ENCODE data around the gene WDR7.

Gene WDR7

DNA sequence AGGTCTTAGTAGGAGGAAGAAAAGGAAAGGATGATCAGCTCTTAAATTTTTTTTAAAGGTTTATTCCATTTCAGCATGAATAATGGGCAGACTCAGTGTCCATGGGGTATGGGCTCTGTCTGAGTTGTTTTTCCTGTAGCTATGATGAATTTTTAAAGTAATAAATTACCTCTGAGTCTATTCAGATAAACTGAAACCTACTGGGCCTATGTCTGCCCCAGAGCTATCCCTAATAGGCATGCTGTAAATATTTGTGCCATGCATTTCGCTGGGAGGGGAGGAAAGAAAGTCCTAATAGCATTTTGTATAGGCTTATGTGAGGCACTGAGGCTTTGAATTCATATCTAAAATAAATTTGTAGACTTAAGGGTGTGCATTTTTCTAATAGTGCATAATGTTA lies 285.3 kb downstream of the WDR7 start:
- DNase-seq (ENCODE audit: low read depth in 3 of 3) = no peak

DNA sequence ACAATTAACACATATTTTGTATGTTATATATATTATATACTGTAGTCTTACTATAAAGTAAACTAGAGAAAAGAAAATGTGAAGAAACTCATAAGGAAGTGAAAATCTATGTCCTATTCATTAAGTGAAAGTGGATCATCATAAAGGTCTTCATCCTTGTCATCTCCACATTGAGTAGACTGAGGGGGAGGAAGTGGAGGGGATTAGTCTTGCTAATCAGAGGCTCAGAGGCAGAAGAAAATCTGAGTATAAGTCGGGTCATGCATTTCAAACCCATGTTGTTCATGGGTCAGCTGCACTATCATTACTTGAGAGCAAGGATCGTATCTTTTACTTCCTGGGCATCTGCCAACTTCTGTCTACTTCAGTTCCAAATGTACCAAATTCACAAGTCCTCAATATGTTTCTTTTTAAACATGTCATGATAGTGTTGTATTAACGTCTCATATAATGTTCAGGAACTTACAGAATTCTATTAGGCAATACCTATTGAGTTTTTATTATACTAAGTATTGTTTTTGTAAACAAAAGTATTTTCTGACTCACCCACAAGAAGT lies 286.8 kb downstream of the WDR7 start:
- no peak for DNase-seq (ENCODE audit: low read depth in 3 of 3)

DNA sequence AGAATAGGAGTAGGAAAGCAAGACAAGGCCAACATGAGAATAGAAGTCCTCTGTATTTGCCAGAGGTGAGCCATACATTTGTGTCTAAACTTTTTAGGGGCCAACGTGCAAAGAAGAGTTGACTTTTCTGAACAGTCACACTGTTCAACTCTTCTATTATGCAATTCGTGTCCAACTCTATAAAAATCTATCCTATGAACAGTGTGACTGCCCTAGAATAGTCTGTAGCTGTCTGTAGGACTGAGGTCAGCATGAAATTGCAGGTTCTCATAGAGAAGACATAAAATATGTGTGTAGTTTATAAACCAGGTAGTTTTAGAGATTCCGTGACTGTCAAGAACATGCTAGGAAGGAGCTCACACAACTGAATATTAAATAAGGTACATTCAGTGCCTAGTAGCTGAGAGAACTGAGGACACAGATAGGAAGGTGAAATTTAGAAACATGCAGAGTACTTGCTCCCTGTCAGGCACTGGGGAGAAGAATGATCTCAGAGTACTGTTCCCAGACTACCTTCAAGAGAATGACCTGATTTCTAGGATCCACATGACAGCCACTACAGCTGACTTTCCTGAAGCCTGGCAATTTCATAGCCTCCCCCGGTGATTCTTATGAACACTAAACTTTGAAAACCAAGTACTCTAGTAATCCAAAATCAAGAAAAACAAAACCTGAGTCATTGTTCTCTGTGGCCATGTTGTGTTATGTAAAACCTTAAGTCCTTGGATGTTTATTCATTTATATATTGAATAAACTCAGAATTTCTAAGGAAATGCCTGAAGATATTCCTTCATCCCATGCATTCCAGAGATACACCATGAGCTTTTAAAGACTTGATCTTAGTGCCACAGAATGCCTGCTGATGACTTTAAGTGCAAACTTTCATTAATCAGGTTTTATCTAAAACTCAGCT lies 294.3 kb downstream of the WDR7 start:
- no peak for DNase-seq (ENCODE audit: low read depth in 3 of 3)

DNA sequence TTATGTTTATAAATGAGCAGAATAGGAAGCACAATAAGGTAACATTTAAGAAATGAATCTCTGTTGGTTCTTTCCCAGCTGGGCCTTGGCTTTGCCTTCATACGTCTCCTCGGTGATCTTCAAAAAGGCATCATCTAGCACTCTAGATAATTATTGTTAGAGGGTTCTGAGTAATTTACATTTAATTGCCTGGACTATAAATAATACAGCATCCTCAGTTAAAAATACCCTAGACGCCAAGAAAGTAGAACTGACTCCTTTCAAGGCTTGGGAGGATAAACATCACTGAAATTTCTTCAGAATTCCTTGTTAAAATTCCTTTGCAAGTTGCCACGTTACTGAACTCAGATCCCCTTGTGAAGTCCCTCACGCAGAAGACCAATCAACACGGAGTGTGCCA lies 296.1 kb downstream of the WDR7 start:
- DNase-seq (ENCODE audit: low read depth in 3 of 3) = no peak

DNA sequence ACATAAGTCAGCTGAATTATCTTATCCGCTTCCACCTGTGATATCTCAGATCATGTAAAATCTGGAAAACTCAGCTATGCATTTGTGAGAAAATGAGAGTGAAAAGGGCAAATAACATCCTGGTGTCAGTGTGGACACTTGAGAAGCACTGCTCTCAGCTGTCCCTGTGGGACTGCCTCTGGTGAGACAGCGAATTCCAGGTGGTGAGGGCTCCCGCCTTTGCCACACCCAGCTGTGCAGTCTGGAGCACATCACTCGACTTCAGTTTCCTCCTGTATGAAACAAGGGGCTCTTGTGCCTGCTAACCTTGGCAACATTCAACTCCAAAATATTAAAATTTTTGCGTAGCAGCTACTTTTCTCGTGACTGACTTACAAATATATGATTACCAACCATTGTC lies 300.9 kb downstream of the WDR7 start:
- no peak for DNase-seq (ENCODE audit: low read depth in 3 of 3)

DNA sequence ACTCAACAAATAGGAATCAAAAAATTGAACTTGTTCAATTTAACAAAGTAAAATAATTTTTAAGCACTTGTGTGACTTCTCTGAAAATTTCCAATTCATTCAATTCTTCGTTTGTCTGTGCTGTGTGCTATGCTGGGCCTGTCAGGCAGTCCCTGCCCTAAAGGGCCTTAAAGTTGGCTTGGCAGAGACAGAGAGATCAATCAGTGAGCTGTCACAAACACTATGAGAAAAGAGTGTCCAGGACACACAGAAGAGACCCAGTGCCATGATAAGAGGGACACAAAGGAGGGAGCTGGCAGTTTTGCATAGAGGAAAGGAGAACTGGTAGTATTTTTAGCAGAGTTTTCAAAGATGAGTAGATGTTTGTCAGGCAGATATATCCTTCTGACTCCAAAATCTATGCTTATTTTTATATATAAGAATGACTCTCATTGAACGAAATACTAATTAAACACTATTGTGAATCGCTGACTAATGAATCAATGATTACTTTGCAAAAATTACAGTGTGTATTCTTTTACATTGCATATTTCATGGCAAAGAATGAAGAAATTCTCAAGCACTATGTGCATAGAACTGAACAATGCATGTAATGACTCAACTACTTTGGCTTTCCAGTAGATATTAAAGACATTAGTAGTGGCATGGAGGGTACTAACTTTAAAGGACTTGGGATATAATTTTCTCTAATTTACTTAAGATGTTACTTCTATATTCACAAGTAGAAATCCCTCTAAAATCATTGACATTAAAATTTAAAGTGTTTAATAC lies 302.5 kb downstream of the WDR7 start:
- DNase-seq (ENCODE audit: low read depth in 3 of 3) = no peak

DNA sequence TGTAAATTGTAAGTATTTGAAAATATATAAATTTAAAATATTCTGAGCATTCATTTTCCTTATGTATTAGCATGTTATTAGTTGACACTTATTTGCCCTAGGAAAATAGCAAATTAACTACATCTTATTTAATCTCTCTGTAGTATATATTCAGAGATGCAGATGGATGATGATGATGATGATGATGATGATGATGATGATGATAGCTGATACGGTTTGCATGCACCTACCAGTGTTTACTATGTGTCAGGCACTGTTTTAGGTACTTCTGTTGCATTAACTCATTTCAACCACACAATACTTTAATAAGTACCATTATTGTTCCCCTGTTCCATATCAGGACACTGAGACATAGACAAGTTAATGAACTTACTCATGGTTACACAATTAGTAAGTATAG lies 304.3 kb downstream of the WDR7 start:
- no peak for DNase-seq (ENCODE audit: low read depth in 3 of 3)

DNA sequence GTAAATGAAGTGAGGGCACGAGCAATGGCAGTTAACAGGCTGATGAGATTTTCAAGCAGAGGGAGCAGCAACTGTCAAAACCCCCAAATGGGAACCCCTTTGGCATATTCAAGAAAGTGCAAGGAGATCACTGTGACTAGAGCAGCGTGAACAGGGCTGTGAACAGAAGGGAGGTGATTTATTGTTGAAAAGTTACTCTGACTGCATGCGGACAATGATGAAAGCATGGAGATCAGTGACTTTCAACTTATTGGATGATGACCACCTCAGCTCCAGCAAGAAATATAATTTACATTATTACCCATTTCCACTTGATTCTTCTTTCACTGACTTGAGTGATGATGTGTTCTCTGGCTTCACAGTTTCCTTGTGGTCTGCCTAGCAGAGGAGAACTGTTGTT lies 308.0 kb downstream of the WDR7 start:
- no peak for DNase-seq (ENCODE audit: low read depth in 3 of 3)

DNA sequence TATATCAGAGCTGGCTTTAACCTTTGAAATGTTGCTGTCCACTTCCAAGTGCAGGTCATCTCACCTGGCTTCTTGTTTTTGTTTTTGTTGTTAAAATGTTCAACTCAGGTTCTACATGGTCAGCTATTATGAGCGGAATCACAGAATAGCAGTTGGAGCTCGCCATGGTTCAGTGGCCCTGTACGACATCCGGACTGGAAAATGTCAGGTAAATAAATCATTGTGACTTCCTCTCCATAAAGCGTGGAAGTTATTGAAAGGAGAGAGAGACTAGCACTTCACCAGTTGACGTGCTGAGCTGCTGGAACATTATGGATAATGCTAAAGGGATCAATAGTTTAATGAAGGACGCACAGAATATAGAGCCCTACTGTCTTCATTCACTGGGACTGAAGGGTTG lies 311.2 kb downstream of the WDR7 start:
- no peak for DNase-seq (ENCODE audit: low read depth in 3 of 3)

DNA sequence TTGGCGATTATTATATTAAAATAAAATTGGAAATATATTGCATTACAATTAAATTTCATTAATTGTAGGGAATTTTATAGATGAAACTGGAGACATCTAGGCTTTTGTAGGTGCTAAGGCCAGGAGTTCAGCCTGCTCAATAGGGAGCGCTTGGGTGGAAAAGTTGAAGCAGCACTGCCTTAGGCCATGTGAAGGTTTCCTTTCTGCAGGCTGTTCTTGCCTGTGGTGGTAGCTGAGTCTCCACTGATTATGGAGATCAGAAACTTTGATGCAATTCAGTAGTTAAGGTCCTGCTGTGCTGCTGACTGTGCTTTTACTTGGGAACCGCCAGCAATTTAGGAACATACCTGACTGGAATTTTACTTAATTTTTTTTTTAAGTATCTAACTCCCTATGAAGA lies 315.9 kb downstream of the WDR7 start:
- DNase-seq (ENCODE audit: low read depth in 3 of 3) = no peak

DNA sequence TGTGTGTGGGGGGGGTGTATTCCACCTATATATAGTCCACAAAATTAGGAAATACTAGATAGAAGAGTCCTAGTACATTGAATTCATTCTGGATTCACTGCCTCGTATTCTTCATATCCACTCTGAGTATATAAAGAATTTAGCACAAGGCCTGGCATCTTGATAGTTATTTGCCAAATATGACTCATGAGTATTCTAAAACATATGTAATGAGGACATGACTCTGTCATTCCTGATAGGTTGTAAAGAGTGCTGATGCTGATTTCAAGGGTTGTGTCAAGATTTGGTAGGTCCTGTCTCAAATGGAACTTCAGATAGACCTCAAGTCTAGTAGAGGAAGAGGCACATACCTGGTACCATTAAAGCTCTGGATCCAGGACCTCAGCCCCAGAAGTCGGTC lies 322.3 kb downstream of the WDR7 start:
- no peak for DNase-seq (ENCODE audit: low read depth in 3 of 3)

DNA sequence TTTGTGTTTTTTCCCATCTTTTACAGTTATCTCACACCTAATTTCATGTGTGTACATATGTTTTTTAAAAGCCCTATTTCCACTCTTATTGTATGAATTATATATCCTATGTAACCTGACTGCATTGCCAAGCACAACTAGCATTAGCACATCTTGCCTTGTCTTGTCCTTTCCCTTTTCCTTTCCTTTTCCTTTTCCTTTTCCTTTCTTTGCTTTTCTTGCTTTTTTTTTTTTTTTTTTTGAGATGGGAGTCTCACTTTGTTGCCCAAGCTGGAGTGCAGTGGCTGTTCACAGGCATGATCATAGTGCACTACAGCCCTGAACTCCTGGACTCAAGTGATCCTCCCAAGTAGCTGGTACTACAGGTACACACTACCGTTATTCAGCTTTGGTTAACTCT lies 323.0 kb downstream of the WDR7 start:
- DNase-seq (ENCODE audit: low read depth in 3 of 3) = no peak

DNA sequence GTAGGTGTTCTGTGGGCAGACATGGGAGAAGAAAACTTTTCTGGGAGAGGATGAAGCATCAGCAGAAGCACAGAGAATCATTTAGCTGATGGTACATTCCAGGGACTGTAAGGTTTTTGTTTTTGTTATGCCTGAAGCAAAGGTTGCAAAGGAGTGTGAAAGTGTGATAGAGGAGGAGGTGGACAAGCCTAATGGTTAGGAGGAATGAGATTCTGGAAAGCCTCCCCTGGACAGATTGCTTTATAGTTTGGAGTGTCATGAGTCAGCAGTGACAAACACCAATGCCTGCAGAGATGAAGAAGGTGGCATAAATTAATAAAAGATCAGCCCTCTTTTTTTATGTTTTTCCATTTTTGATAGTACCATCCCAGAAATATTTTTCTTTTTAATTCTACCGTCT lies 324.1 kb downstream of the WDR7 start:
- DNase-seq (ENCODE audit: low read depth in 3 of 3) = no peak

DNA sequence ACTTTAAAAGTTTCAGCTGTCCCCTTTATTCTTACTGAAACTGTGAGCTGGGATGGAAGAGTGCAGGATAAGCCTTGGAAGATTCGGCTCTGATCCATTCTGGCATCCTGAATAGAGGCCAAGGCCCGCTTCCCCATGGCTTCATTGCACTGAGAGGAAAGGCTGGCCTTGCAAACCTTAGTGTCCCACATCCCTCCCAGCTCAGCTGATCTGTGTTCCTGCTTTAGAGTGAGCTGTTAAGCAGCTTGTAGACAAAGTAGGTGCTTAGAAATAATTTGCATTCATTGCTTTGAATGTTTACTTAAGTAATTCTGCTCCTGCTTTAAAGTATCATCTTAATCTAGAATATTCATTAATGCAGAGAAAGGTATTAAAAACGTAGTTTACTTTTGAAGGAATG lies 326.1 kb downstream of the WDR7 start:
- no peak for DNase-seq (ENCODE audit: low read depth in 3 of 3)

DNA sequence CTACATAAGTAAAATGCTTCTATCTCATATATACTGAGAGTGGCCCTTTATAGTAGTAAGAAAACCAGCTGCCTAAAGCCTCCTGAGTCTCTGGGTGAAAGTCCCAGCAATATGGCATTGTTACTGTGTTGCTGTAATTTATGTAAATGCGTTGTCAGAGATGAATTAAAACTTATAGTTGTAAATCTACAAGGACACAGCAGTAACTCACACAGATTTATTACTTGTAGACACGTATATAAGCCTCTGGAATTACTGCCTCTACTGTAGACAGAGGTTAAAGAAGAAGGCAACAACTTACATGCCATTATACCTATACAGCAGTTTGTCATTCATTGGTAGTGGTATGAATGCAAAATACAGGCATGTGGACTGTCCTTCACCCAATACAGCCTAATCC lies 326.6 kb downstream of the WDR7 start:
- no peak for DNase-seq (ENCODE audit: low read depth in 3 of 3)

DNA sequence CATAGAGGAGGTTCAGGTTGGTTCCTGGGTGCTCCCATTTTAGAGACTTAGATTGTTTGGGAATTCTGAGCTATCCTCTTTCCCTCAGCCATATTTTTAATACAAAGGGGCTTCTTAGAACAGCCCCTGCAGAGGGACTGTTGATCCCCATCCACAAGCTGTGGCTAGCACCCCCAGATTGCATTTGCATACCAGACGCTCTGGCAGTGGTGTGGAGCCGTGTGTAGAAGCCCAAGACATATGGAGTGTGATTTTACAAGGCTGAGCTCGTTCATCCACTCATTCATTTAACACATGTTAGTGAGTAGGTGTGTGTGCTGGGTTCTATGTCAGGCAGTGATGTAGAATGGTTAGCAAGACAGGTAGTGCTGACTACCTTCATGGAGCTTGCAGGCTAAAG lies 329.0 kb downstream of the WDR7 start:
- DNase-seq (ENCODE audit: low read depth in 3 of 3) = no peak

DNA sequence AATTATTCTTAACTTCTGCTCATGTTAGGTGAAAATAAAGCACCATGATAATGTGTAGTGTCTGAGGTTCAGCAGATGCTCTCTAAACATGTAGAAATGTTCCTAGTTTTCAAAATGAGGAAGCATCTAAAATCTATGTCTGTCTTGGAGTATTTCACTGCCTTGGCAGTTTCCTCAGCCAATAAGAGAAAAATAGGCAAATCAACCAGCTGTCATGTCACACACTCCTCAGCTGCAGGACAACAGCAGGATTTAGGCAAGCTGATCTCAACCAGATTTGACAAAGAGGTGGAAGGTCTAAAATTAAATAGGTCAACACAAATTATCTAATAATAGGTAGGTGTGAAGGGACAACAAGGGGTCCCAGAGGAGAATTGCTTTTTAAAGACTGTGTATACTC lies 331.6 kb downstream of the WDR7 start:
- DNase-seq (ENCODE audit: low read depth in 3 of 3) = no peak

DNA sequence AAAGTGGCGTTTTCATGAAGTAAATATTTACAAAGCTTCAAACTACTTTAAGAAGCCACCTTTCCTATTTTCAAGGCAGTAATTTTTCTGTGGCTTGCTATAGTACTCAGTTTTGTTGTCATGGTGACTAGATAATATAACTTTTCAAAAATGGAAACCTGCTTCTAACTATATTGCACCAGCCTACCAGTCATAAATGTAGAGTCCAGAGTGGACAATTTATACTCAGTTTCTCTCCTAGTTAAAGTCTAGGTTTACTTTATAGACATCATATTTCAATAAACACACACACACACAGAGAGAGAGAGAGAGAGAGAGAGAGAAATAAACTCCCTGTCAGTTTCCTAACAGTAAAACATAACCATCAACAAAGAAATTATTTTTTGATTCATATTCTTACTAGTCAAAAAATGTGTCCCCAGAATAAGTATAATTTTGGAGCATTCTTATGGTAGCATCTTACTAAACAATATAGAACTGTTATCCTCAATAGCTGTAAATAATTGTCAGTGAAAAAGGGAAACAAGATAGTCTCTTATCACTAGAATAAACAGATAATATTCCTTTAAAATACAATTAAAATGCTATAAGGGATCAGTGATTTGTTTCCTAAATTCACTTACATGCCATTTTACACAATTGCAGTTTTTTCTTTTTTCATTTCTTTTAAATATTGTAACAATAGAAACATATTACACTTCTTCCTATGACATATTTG lies 332.3 kb downstream of the WDR7 start:
- no peak for DNase-seq (ENCODE audit: low read depth in 3 of 3)

DNA sequence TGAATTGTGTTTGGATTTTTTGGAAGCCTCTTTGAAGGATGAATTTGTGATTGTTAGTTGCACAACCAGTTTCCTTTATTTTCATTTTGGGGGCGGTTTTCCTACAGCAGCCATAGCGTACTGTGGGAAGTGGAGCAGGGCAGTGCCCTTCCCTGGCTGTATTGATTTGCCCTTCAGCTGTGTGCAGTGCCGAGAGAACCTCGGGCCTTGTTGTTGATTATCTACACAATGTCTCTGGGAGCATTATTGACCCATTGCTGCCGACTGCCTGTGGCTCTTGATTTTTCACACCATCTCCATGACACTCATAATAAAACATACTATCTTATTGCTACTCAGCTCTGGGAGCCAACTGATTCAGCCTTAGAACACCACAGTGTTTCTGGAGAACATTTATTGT lies 333.6 kb downstream of the WDR7 start:
- DNase-seq (ENCODE audit: low read depth in 3 of 3) = no peak

DNA sequence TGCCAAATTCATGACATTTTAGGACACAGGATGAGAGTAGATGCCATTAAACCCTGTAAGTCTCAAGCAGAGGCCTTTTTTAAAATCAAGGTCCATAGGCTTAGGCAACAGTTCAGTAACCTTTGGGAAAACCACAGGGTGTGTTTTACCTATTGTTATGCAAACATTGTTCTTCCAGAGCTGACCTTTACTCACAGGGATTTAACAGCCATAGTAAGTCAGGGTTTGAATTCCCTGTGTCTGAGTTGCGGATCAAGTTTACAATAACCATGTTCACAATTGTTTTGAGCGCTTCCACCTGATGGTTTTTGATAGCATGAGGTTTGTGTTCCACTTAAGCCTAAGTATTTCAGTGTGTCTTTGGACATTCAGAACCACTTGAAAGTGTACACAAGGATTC lies 335.7 kb downstream of the WDR7 start:
- no peak for DNase-seq (ENCODE audit: low read depth in 3 of 3)

DNA sequence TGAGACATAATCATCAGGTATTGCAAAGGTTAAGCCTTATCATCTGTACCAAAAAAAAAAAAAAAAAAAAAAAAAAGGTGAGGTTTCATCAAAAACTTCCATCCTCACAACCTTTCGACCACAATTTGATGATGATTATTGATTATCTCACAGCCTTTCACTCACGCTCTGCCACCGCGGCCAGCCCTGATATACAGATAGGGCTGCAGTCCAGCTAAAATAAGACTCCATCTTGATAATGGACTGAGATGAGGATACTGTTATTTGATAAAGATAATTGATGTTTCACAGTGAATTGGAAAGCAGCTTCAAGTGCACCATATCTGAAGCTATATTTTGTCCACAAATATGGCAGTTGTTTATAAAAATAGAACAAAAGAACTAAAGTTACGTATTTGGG lies 336.1 kb downstream of the WDR7 start:
- DNase-seq (ENCODE audit: low read depth in 3 of 3) = no peak

DNA sequence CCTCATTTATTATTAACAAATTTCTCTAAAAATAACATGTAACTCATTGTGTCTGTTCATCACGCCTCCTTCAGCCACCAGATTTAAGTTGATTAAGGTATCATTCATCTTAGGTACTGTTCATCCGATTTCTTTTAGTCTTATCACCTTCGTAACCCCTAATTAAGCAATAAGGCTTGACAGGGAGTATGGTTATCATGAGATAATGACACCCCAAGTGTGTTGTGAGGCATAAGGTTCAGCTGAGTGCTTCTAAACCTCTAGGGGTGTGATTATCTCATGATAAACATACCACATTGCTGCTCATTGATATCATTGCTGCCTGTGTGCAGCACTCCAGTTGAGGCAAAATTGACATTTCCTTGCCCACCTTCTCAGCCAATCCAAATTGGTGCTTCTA lies 336.9 kb downstream of the WDR7 start:
- DNase-seq (ENCODE audit: low read depth in 3 of 3) = no peak
